Stimulated activated CD4-positive, alpha-beta T cell treated with anti-CD3 and anti-CD28 coated beads, Interleukin-1b, Interleukin-23, amount 100 ng/mL, for 1 hour (primary cell): ENCODE results near the gene MLH3.
"Not testable (repeated sequence)": the region's sequence is repeated elsewhere in the genome, so short reads cannot be mapped to it uniquely, and the experiment has no call there.

ENCODE experiments used
- DNase-seq, 2 donors: peaks; one replicate each; pipeline ENCODE4 v3.0.0-alpha.2; 2020; ENCODE audit warnings: low read depth in 2 of 2

MLH3 gene

DNA sequence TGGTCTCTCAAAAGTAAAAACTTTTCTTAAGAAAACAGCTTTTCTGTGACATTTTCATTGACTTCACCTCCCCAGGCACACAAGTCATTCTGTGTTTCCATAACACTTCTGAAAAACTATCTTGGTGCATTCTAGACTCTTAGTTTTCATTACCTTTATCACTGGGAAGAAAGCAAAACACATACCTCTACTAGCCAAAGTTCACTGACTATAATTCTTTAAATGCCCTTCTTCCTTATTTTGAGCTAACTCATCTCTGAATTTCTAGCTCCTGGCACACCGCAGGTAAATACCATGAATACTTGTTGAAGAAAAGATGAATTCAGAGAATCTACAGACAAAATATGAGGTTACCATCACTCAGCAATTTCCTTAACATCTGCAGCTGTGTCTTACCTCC is 21.1 kb downstream of the MLH3 start:
- no peak for DNase-seq

DNA sequence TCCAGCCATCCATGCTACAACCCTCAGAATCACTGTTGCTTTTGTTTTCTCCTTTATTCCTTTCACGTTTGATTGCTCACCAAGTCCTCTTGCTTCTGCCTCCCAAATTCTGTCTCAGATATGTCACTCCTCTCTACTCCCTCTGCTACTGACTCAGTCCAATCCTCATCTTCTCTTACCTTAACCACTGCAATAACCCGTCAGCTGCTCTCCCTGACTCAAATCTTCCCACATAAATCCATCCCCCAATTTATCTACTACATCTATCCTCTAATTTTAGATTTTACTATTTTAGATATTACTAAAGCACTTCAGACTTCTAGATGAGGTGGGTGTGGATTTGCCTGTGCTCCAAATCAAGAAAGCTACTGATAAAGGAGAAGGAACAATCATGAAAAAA is 25.4 kb downstream of the MLH3 start:
- DNase-seq, result no peak

DNA sequence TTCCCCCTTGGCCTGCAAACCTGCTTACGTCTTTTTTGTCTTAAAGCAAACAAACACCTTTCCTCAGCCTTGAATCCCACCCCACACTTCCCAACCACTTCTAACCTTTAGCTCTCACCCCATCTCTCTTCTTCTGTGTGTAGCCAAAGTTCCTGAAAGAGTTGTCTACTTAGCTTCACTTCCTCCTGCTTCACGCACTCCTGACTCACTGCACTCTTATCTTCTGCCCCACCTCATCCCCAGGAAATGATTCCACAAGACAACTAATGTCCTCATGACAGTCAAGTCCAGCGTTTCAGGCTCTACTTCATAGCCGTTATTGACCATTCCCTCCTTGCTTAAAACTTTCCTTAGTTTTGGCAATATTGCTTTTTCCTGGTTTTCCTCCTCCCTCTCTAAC is 26.2 kb downstream of the MLH3 start:
- DNase-seq, result no peak

DNA sequence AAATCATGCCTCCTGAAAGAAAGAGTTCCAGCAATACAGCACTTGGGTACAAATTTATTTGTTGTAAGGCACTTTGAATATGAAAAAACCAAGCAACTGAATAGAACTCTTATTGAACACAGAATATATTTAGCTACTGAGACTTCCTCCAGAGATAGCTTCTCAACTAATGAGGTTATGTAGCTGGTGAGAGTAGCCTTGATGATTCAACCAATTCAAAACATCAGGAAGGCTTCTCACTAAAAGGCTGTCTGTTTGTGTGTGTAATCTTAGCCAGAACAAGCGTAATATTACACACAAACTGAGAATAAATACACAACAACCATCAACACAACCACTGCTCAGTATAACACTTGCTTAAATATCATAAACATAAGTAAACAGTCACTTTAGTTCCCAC is 28.2 kb downstream of the MLH3 start:
- DNase-seq, result no peak

DNA sequence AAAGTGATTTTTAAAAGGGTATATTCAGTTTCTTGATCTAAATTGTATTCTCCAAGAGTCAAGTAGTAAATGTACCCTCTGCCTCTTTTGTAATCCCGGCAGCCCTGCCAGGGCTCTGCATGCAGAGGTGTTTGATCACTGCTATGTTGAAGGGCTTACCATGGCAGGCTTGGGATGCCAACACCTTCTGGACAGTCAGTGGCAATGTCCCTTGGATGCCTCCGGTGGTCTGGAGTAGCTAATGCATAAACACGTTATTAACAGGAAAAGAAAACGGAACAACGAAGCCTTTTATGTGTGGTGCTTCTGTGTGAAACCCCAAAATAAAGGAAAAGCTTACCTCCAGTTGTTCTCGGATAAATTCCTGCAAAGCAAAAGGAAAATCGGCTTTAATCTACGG is 28.6 kb downstream of the MLH3 start:
- DNase-seq, result no peak

DNA sequence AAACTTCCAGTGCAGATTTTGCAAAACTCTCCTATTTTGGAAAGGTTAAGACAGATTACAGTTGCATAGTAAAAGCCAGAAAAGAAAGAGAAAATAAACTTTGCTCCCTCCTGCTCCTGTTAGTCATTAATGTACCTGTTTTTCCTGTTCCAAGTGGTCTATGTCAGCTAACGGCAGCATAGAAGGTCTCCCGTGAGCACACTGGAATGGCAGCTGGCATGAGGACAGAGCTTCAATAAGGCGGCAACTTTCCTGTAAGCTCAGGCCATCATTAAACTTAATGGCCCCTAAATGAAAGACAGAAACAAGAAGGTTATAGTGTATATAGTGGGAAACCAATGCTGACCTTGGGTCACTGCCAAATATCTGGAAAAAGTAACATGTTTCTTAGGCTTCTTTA is 32.6 kb downstream of the MLH3 start:
- no peak for DNase-seq

DNA sequence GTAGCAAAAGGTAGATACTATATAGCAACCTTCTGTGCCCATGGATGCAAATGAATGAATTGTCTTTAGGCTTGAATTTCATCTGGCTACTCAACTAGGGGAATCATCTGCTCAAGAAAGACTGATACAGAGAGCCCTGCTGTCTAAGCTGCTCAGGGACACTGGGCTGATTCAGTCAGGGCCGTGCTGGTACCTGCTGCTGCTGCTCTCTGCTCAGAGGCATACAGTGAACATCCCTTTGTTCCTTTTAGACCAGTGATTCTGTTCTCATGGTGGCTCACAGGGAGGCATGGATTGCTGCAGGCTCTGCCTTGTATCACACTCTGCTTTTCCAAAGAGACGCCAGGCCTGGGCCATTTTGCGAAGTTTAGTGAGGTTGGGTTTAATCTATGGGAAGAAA is 34.5 kb downstream of the MLH3 start:
- DNase-seq, result no peak

DNA sequence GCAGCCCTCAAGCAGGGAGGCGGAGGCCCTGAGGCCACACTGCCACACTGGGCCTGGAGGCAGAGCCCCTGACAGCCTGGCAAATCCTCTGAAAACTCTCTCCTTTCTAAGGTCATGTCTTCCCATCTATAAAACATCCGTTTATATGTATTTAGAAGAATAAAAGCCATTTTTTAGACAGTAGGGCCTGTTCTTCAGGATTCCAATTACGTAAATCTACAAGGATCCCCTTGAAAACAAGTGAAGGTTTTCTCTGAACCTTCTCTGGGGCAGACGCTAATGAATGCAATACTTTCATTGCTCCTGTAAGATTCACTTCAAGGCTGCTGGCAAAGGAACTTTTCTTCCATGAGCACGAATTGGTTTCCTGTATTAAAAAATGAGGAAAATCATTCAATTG is 35.8 kb downstream of the MLH3 start:
- DNase-seq, result no peak

DNA sequence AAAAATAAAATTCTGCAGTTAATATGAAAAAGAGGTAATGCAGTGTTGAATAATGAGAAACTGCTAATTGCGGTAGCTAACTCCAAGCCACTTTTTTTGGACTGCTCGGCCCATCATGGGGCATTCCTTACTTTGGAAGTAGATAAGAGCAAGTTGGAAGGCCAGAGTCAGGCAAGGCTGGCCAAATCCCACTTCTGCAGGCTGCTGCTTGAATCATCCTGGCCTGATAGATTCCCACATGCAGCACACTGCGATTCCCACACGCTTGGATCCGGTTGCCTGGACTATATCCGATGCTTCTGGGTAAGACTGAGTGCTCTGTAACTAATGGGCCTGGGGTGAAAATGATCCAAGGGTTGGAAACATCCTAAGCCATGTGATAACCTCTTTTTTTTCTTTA is 38.0 kb downstream of the MLH3 start:
- no peak for DNase-seq

DNA sequence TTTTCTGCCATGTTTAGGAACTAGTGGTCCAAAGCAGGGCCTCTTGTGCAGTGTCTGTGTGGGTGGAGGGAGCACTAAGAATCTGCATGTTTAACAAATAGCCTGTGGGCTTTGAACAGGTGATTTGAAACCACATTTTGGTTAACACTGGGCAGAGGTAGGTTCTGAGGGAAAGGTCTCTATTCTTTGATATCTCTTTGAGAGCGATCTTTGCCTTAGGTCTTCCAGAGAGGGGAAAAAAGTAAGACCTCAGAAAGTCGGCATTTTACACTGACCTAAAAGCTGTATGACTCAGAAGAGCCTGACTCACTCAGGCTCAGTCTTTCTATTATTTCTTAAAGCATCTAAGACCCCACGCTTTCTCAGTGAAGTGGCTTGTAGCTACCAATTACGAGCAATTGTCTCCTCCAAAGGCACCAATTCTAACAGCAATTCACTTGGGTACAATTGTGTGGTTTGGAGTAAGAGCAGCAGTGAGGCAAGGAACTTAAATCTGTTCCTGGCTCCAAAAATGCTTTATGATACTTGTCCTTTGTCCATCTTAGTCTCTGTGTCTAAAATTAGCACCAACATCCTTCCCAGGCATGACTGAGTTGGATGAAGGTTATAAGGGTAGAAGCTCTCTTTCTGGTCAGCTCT is 39.8 kb downstream of the MLH3 start:
- no peak for DNase-seq

DNA sequence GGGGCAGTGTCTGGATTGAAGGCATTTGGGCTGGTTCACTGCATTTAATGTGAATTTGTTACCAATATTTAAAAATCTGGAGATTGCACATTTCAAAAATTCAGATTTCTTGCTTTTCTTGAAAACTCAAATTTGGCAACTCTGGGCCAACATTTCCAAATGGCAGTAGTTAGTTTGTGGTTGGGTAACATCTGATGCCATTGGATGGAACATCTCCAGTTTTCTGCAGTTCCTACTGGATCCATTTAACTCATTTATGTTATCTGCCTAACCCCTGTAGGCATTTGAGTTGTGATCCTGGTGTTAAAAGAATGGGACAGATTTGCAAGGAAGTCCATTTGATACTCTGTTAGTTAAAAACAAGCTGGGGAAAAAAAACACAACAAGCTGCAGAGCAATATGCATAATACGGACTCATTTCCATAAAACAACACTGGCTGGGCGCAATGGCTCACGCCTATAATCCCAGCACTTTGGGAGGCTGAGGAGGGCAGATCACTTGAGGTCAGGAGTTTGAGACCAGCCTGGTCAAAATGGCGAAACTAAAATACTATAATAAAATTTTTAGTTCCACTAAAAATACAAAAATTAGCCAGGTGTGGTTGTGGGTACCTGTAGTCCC is 40.7 kb downstream of the MLH3 start:
- DNase-seq, result no peak

DNA sequence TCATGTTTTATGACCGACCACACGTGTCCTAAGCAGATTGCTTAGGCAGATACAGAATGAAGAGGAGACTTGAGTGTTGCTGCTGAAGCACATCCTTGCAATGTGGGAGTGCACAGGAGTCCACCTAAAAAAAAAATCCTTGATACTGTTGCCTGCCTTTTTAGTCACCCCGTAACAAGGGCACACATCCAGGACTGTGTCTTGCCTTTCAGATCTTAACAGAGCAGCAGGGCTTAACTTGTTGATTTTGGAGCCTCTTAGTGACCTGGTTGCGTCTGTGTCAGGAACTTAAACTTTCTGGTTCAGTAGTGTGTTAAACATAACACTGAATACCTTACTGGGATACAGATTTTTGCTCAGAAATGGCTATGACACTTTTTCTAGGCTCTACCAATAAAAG is 42.1 kb downstream of the MLH3 start:
- DNase-seq, result no peak

DNA sequence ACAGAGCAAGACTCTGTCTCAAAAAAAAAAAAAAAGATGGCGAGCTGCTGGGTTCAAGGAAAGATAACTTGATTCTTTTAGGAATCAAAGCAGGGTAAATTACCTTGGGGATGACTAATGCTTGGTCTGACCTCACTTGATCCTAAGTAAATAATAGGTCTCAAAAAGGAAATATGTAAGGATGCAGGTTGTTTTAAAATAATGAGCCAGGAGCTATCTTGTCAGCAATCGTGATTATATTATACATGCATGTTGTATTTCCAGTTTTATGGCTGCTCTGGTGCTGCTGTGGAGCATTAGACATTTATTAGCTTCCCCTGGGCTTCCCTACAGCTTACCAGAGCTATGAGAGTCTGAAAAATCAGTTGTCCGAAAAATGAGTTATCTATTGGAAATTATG is 45.9 kb downstream of the MLH3 start:
- no peak for DNase-seq

DNA sequence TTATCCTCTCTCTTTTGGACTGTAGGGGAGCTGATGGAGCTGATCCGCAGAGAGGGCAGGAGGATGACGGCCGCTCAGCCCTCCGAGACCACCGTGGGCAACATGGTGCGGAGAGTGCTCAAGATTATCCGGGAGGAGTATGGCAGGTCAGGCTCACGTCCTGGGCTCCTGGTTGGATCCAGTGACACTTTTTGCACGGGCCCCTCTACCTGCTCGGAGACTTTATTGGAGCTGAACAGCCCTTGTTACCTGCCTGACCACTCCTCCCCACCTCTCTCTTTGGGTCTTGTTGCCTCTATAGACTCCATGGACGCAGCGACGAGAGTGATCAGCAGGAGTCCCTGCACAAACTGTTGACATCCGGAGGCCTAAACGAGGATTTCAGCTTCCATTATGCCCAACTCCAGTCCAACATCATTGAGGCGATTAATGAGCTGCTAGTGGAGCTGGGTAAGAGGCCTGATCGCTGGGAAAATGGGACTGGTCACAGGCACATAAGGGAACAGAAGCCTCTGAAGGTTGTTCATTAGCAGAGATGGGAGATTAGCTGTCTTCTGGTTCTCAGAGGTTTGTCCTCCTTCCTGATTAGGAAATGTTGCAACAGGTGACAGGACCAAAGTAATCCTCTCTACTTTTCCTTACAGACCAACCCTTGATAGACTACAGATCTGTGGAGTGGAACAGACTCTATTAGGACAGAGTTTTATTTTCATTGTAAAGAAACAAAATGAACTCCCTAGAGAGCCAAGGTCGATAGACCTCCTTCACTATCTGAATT is 47.8 kb downstream of the MLH3 start:
- DNase-seq, result no peak

DNA sequence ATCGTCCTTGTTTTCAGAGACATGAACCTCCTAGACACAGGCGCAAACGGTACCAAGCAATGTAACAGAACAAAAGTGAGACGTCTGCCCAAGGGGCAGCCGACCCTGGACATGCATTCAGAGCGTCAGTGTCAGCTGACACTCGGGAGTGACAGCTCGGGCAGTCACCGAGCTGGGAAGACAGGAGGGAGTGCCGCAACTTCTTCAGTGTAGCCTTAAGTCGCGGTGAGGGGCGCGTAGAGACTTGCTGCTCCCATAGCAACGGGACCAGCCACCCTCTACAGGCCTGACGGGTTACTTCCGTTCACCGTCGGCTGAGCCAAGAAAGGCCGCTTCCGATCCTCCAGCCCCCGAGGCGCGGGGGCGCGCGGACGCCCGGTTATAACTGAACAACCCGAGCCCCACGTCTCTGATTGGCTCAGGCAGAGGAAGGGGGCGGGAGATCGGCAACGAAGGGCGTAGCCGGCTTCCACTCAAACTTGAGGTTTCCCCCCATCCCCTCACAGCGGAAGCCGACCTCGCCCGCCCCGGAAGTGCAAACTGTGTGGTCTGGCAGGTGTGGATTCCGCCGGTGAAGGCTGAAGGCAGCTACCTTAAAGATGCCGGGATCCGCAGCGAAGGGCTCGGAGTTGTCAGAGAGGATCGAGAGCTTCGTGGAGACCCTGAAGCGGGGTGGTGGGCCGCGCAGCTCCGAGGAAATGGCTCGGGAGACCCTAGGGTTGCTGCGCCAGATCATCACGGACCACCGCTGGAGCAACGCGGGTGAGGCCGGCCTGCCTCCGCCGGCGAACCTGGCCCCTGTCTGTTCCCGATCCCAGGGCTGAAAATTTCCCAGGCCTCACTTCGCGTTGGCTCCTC is 48.6 kb downstream of the MLH3 start, which contains the start of gene EIF2B2:
TSS of gene EIF2B2 (plus strand) at position 530 of the 858 bp plus-strand sequence. CDS start at position 600, 70 bp downstream.
- peak; percentile 97 to 98 for DNase-seq

DNA sequence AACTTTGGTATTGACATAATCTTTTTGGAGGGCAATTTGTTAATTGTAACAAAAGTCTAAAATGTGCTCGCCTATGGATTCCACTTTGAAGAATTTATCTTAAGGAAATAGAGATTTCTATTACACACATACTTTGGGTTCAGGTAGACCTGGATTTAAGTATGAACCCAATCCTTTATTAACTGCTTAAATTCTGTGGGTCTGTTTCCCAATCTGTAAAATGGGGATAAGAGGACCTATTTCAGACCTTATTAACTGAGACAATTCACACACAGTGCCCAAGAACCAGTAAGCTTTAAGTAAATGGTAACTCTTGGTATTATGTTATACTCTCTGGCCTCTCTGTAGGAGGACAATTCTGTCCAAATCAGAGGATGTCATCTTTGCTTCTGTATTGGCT is 49.4 kb downstream of the MLH3 start:
- no peak for DNase-seq

DNA sequence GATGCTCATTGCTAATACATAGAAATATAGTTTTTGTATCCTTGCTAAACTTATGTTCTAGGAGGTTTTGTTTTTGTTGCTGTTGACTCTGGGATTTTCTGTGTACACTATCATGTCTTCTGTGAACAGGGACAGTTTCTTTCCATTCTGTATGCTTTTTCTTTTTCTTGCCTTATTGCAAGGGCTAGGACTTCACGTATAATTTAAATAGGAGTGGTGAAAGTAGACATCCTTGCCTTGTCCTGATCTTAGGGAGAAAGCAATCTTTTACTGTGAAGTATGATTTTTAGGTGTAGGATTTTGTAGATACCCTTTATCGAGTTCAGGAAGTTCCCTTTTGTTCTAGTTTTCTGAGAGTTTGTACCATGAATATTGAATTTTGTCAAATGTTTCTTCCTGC is 50.0 kb downstream of the MLH3 start:
- DNase-seq, result no peak

DNA sequence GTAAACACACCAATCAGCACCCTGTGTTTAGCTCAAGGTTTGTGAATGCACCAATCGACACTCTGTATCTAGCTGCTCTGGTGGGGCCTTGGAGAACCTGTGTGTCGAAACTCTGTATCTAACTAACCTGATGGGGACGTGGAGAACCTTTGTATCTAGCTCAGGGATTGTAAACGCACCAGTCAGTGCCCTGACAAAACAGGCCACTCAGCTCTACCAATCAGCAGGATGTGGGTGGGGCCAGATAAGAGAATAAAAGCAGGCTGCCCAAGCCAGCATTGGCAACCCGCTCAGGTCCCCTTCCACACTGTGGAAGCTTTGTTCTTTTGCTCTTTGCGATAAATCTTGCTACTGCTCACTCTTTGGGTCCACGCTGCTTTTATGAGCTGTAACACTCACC is 55.5 kb downstream of the MLH3 start:
- DNase-seq, result not testable (repeated sequence)

DNA sequence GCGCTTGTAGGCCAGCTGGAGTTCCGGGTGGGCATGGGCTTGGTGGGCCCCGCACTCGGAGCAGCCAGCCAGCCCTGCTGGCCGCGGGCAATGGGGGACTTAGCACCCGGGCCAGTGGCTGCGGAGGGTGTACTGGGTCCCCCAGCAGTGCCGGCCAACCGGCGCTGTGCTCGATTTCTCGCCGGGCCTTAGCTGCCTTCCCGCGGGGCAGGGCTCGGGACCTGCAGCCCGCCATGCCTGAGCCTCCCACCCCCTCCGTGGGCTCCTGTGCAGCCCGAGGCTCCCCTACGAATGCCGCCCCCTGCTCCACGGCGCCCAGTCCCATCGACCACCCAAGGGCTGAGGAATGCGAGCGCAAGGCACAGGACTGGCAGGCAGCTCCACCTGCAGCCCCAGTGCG is 57.1 kb downstream of the MLH3 start:
- DNase-seq, result not testable (repeated sequence)

DNA sequence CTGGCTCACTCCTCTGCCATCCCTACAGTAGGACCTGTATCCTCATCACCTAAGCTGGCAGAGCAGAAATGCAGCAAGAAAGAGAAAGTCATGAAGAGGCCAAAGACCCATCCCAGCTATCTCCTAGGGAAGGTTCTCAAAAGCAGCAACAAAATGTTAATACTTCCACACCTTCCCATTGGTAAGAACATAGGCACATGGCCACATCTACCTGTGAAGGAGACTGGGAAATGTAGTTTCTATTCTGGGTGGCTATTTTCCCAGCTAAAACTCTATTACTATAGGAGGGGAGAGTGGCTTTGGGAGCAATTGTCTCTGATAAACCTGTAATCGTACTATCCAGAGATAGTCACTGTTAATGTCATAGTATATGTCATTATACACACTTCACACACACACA is 62.3 kb downstream of the MLH3 start:
- no peak for DNase-seq

DNA sequence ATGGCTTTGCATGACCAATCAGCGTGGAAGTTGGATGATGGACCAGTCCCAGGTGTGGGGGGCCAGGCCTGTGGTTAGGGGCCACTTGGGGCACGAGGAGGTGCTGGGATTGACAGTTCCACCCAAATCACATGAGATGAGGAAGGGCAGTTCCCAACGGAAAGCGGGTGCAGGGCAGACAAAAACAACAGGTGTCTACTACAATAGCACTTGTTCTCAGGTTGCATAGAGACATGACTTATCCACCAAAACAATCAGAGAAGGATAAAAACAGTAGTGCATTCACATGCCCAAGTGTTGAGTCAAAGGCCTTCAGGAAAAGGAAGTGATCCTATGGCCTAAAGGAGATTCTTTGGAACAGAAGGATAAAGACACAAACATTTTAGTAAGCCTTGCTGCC is 63.1 kb downstream of the MLH3 start:
- DNase-seq, result no peak

DNA sequence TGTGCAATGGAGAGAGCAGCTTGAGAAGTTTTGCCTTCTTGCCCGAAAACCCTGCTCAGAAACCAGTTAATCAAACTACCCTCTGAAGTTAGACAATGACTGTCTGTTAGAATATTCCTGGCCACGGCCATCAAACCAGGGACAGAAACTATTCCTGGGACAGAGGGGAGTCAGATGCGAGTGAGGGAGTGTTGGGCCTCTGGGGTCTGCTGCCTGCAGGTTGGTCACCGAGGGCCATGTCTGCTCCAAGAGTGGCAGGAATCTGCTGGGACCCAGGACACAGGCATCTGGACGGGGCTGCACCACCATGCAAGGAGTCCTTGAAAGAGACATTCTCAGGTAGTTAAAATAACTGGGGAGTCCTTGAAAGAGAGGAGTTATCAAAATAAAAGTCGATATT is 65.5 kb downstream of the MLH3 start:
- DNase-seq, result no peak

DNA sequence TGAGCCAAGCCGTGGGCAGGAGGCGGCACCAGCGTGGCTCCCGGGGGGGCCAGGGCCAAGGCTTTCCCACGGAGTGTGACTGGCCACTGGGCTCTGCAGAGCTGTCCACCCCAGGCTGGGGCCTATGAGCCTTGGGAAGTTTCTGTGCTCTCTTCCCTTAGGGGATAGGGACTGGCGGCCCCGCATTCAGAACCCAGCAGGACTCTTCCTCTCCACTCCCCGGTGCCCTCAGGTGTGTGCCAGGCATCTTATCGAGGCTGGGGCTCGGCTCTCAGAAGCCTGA is 66.3 kb downstream of the MLH3 start:
- no peak for DNase-seq
